HG03097 (cell line): ENCODE data around the gene ENKD1.

Experiments
- ATAC-seq: cut with Tn5 transposase; IDR thresholded peaks from one replicate; pipeline ENCODE4 v1.9.1; 2021; ENCODE audit not compliant: unreplicated experiment, low FRiP score

Gene ENKD1

GRCh38 chr16:67664258-67664657 is 2.3 kb downstream of the ENKD1 start:
- no peak for ATAC-seq

GRCh38 chr16:67663877-67664222 is 2.7 kb downstream of the ENKD1 start:
- no peak for ATAC-seq

GRCh38 chr16:67663151-67663876 is 3.2 kb downstream of the ENKD1 start:
- no peak for ATAC-seq

GRCh38 chr16:67662653-67663010 is 3.9 kb downstream of the ENKD1 start:
- no peak for ATAC-seq

- no peak for ATAC-seq
These were observed 4.5 kb downstream of the ENKD1 start for GRCh38 chr16:67661886-67662652.

- no peak for ATAC-seq
These were observed 5.3 kb downstream of the ENKD1 start for GRCh38 chr16:67661101-67661761.

GRCh38 chr16:67660564-67661028 is 6.0 kb downstream of the ENKD1 start, which contains the start of gene PARD6A:
Gene PARD6A (plus strand): TSS chr16:67660960. CDS start chr16:67661039, 79 bp downstream.
- ATAC-seq: peak; percentile 69

GRCh38 chr16:67659675-67660563 is 6.6 kb downstream of the ENKD1 start, which contains the start of gene ACD:
Gene ACD (minus strand): TSS chr16:67660260. CDS start chr16:67660220, 40 bp downstream.
- peak; percentile 52 for ATAC-seq

GRCh38 chr16:67658849-67659674 is 7.5 kb downstream of the ENKD1 start:
- ATAC-seq: no peak

GRCh38 chr16:67657751-67658518 is 8.6 kb downstream of the ENKD1 start:
- no peak for ATAC-seq

- no peak for ATAC-seq
These were observed 9.4 kb downstream of the ENKD1 start for GRCh38 chr16:67657017-67657608.

- no peak for ATAC-seq
These were observed 10.1 kb downstream of the ENKD1 start for GRCh38 chr16:67656344-67657016.

- no peak for ATAC-seq
These were observed 11.2 kb downstream of the ENKD1 start for GRCh38 chr16:67655363-67655762.

- ATAC-seq: no peak
These were observed 12.1 kb downstream of the ENKD1 start for GRCh38 chr16:67654403-67654911.

- no peak for ATAC-seq
These were observed 12.7 kb downstream of the ENKD1 start for GRCh38 chr16:67653789-67654402.

- ATAC-seq: no peak
These were observed 13.3 kb downstream of the ENKD1 start for GRCh38 chr16:67653128-67653788.
